ENCODE data around the gene MPEG1. TPM values are rescaled to one million over a fixed set of nuclear protein-coding genes. Genes with fewer than 3 reads are reported as not detected.

MPEG1 gene
- total RNA-seq, 2 experiments from 2014 or later, result 2.8 to 2.9 TPM

DNA sequence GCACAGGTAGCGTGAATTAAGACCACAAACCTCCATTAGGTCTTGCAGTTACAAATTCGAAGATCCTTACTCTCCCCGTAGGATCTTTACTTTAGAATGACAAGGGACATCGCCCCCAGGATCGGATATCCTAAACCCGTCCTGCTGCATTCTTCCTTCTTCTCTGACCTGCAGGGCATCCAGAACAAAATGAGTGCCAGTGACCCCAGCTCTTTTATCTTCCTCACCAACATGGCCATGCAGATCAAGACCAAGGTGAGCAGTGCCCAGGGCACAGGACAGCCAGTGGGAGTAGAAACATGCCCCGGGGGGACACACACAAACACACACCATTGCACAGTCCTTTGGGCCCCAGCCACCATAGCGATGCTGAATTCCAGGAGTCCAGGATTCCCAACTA lies 42.6 kb upstream of the MPEG1 start:
- ChIA-PET POLR2A (no interaction called here), CTCF (no interaction called here)
- Histone ChIP-seq H3K27me3 (ENCODE audit: control insufficient read depth in 1 of 2, insufficient read depth in 2 of 2, low read length in 2 of 2) (no peaks in the 10 kb centered on the region), H3K36me3 (ENCODE audit: insufficient read depth, low read length) (no peaks in the 10 kb centered on the region), H3K4me3 (ENCODE audit: low read length) (no peak overlapping the region), H3K27ac (ENCODE audit: low read depth in 1 of 2, low read length in 2 of 2) (no peak overlapping the region), H3K4me1 (ENCODE audit: insufficient read depth, low read length) (no peaks in the 10 kb centered on the region), H3K9me3 (ENCODE audit: control insufficient read depth in 1 of 2, insufficient read depth in 1 of 2, low read length in 2 of 2) (no peaks in the 10 kb centered on the region)
- no peak for DNase-seq
- intact Hi-C loops (cut with DNase I, micrococcal nuclease), result no loop called here
- Mint-ChIP-seq H3K4me1 (ENCODE audit: low read depth) (peaks cover 4% of the 10 kb centered on the region), H3K9me3 (no peaks in the 10 kb centered on the region), H3K4me3 (no peak overlapping the region), H3K27ac (no peak overlapping the region), H3K27me3 (no peaks in the 10 kb centered on the region), H3K36me3 (ENCODE audit: low read depth) (no peaks in the 10 kb centered on the region)
- ATAC-seq (ENCODE audit: poor library complexity), result no peak
- TF ChIP-seq, protein P1, sequence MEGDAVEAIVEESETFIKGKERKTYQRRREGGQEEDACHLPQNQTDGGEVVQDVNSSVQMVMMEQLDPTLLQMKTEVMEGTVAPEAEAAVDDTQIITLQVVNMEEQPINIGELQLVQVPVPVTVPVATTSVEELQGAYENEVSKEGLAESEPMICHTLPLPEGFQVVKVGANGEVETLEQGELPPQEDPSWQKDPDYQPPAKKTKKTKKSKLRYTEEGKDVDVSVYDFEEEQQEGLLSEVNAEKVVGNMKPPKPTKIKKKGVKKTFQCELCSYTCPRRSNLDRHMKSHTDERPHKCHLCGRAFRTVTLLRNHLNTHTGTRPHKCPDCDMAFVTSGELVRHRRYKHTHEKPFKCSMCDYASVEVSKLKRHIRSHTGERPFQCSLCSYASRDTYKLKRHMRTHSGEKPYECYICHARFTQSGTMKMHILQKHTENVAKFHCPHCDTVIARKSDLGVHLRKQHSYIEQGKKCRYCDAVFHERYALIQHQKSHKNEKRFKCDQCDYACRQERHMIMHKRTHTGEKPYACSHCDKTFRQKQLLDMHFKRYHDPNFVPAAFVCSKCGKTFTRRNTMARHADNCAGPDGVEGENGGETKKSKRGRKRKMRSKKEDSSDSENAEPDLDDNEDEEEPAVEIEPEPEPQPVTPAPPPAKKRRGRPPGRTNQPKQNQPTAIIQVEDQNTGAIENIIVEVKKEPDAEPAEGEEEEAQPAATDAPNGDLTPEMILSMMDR (IDR thresholded peaks at IDR 0.05), result no peak

- intact Hi-C loops (cut with DNase I, micrococcal nuclease), result no loop called here
- CTCF ChIA-PET, result no interaction called here
- H3K36me3 Mint-ChIP-seq (ENCODE audit: low read depth), result no peaks in the 10 kb centered on the region
- no peak overlapping the region for H3K4me3 ChIP-seq (ENCODE audit: low read length)
- POLR2A ChIA-PET, result no interaction called here
- no peak overlapping the region for H3K27ac ChIP-seq (ENCODE audit: low read depth in 1 of 2, low read length in 2 of 2)
- H3K9me3 Mint-ChIP-seq, result no peaks in the 10 kb centered on the region
- H3K9me3 ChIP-seq (ENCODE audit: control insufficient read depth in 1 of 2, insufficient read depth in 1 of 2, low read length in 2 of 2), result no peaks in the 10 kb centered on the region
- no peak overlapping the region for H3K27ac Mint-ChIP-seq
- ATAC-seq (ENCODE audit: poor library complexity) (no peak), DNase-seq (no peak)
- no peaks in the 10 kb centered on the region for H3K4me1 ChIP-seq (ENCODE audit: insufficient read depth, low read length)
- TF ChIP-seq, protein P1 (IDR thresholded peaks at IDR 0.05), result no peak
- H3K27me3 Mint-ChIP-seq, result no peaks in the 10 kb centered on the region
- H3K36me3 ChIP-seq (ENCODE audit: insufficient read depth, low read length), result no peaks in the 10 kb centered on the region
- no peak overlapping the region for H3K4me3 Mint-ChIP-seq
- H3K27me3 ChIP-seq (ENCODE audit: control insufficient read depth in 1 of 2, insufficient read depth in 2 of 2, low read length in 2 of 2), result no peaks in the 10 kb centered on the region
- H3K4me1 Mint-ChIP-seq (ENCODE audit: low read depth), result peaks cover 13% of the 10 kb centered on the region
Measured at GRCh38 chr11:59254286-59254685, 41.6 kb upstream of the MPEG1 start.

DNA sequence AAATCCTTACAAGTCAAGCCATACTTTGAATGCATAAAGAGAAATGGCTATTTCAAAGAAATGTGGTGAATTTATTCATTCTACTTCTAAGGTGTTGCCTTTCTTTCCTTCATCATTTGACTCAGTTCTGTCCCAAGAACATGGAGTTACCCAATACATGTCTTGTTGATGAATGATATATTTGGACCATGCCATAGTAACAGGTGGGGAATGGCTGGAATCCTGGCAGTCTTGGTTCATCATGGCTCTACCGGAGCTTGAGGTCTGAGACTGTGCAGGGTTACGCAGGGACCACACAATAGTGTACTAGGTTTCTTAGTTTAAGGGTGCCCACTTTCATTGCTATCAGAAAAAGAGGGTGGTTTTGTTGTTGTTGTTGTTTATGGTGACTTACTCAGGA lies 40.3 kb upstream of the MPEG1 start:
- ChIA-PET POLR2A (no interaction called here), CTCF (interaction anchor here (1.0 kb wide), 1 partner anchor 11 kb away, joined by 3 read pairs; no protein-coding TSS in a partner anchor)
- Histone ChIP-seq H3K4me1 (ENCODE audit: insufficient read depth, low read length) (peaks cover under 1% of the 10 kb centered on the region), H3K27me3 (ENCODE audit: control insufficient read depth in 1 of 2, insufficient read depth in 2 of 2, low read length in 2 of 2) (no peaks in the 10 kb centered on the region), H3K4me3 (ENCODE audit: low read length) (no peak overlapping the region), H3K36me3 (ENCODE audit: insufficient read depth, low read length) (no peaks in the 10 kb centered on the region), H3K9me3 (ENCODE audit: control insufficient read depth in 1 of 2, insufficient read depth in 1 of 2, low read length in 2 of 2) (no peaks in the 10 kb centered on the region), H3K27ac (ENCODE audit: low read depth in 1 of 2, low read length in 2 of 2) (no peak overlapping the region)
- Mint-ChIP-seq H3K27ac (no peak overlapping the region), H3K9me3 (no peaks in the 10 kb centered on the region), H3K36me3 (ENCODE audit: low read depth) (no peaks in the 10 kb centered on the region), H3K27me3 (no peaks in the 10 kb centered on the region), H3K4me1 (ENCODE audit: low read depth) (peaks cover 25% of the 10 kb centered on the region), H3K4me3 (no peak overlapping the region)
- TF ChIP-seq, protein P1 (IDR thresholded peaks at IDR 0.05), result no peak
- ATAC-seq (ENCODE audit: poor library complexity), result no peak
- no peak for DNase-seq
- intact Hi-C loops (cut with DNase I, micrococcal nuclease), result no loop called here
